Stimulated activated CD8-positive, alpha-beta memory T cell treated with anti-CD3 and anti-CD28 coated beads, Interleukin-12 subunit alpha, Interleukin-12 subunit beta, amount 100 ng/mL, for 24 hours (primary cell): ENCODE results near the gene CGREF1.
A peak's percentile ranks its signal among the peaks of the same experiment; 100 is the strongest.
"Not testable (repeated sequence)": the region's sequence is repeated elsewhere in the genome, so short reads cannot be mapped to it uniquely, and the experiment has no call there.

ENCODE experiments used
- DNase-seq: peaks from one replicate; pipeline ENCODE4 v3.0.0-alpha.2; 2020; ENCODE audit errors: extremely low read depth

The CGREF1 gene

DNA sequence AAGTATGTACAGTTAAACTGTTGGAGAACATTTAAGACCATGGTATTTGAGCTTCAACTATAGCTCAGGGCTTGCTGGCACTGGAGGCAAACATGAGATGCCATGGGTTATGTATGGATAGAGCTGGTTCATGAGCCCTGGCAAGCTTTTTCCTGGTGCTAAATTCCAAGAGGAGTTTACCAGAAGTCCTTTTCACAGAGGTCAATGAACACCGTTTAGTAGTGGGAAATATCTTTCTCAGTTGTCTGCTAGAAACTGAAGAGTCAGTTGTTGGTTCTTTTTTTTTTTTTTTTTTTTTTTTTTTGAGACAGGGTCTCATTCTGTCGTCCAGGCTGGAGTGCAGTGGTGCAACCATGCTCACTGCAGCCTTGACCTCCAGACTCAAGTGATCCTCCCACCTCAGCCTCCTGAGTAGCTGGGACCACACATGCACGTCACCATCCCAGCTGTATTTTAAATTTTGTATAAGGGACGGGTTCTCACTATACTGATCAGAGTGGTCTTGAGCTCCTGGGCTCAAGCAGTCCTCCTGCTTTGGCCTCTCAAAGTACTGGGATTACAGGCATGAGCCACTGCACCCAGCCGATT lies 31.0 kb downstream of the CGREF1 start:
- DNase-seq = no peak

DNA sequence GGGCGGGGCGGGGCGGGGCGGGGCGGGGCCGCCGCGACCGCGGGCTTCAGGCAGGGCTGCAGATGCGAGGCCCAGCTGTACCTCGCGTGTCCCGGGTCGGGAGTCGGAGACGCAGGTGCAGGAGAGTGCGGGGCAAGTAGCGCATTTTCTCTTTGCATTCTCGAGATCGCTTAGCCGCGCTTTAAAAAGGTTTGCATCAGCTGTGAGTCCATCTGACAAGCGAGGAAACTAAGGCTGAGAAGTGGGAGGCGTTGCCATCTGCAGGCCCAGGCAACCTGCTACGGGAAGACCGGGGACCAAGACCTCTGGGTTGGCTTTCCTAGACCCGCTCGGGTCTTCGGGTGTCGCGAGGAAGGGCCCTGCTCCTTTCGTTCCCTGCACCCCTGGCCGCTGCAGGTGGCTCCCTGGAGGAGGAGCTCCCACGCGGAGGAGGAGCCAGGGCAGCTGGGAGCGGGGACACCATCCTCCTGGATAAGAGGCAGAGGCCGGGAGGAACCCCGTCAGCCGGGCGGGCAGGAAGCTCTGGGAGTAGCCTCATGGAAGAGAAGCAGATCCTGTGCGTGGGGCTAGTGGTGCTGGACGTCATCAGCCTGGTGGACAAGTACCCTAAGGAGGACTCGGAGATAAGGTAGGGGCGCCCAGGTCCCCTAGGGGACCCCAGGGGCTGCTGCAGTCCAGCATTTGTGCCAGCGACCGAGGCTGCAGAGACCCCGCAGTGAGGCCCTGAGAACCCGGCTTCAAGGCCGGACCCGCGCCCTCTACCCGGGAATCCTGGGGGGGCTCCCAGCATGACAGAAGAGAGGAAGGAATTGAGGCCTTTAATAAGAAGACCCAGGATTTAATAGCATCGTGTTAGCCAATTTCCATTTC lies 32.0 kb downstream of the CGREF1 start, which contains the start of gene KHK:
Gene KHK (plus strand): TSS at position 49 of the 870 bp plus-strand sequence. CDS start 488 bp downstream, at position 537.
- DNase-seq = no peak

DNA sequence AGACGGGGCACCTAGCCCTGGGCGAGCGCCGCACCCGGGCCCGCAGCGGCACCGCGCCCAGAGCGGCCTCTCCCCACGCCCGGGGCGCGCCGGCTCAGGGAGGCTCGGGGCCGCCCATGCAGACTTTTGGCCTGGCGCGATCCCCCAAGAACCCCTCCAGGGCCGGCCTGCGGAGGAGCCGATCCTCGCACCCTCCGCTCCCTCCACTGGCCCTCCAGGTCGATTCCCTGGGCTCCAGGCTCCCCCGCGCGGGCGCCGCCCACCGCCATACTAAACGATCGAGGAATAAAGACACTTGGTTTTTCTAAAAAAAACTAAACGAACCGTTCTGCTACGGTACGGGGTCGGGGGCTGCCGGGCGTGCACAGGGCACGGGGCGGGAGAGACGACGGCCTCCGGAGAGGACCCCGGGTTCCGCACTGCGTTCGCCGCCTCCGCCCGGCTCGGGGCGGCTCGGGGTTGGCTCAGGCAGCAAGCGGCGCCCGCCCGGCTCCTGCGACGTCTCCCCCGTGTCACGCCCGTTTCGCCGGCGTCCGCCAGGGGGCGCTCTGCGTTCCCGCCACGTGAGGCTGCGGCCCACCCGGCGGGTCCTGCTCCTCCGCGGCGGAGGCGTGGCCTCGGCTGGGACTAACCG lies 32.7 kb downstream of the CGREF1 start:
- peak; percentile 87 for DNase-seq

DNA sequence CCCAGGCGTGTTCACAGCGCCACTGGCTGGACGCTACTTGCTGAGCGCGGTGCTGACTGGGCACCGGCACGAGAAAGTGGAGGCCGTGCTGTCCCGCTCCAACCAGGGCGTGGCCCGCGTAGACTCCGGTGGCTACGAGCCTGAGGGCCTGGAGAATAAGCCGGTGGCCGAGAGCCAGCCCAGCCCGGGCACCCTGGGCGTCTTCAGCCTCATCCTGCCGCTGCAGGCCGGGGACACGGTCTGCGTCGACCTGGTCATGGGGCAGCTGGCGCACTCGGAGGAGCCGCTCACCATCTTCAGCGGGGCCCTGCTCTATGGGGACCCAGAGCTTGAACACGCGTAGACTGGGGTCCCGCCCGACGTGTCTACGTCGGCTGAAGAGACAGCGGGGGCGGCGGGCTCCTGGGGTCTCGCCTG lies 33.2 kb downstream of the CGREF1 start:
- no peak for DNase-seq

DNA sequence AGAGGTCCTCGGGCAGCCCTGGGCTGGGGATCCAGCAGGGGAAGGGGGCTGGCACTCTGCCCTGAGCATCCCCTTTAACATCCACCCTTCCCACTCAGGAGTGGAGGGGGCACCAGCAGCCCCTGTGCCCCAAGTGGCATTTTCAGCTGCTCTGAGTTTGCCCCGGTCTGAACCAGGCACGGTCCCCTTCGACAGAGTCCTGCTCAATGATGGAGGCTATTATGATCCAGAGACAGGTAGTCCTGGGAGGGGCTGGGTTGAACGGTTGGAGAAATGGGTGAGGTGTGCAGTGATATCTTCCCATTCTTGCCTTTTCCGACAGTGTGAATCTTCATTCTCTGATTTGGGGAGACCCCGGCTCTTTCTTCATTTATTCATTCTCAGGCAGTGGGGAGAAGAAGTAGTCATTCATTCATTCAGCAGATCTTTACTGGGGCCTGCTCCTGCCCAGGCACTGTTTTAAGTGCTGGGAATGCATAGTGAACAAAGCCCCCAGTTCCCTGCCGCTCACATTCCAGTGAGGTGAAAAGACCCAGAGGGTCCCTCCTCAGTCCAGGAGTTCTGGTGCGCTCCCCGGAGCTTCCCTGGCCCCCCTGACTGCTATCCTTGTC lies 33.8 kb downstream of the CGREF1 start:
- DNase-seq = no peak

DNA sequence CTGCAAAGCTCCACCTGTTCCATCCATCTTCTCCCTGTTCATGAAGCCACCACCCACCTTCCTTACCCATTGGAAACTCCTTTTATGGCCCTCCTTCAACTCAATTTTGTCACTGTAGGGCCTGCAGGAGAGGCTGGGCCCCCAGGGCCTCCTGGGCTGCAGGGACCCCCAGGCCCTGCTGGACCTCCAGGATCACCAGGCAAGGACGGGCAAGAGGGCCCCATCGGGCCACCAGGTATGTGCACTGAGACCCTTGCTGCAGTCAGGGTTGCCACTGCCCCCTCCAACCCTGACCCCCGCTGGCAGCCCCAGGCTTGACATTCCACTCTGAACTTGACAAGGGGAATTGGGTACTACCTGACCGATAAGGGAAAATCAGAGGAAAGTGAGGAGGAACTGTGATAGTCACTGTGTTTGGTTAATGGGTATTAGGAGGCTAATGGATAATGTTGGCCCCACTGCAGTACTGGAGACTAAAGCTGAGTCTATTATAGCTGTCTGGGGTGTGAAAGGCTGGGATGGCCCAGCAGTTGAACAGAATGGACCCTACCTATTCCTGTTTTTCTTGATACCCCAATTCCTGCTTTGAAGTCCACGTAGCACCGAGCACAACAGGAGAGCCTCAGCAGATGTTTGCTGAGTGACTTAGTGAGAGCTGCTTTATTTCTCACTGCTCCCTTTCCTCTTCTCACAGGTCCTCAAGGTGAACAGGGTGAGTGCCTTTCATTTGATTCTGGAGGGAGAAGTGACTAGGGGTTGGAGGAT lies 34.4 kb downstream of the CGREF1 start:
- no peak for DNase-seq

DNA sequence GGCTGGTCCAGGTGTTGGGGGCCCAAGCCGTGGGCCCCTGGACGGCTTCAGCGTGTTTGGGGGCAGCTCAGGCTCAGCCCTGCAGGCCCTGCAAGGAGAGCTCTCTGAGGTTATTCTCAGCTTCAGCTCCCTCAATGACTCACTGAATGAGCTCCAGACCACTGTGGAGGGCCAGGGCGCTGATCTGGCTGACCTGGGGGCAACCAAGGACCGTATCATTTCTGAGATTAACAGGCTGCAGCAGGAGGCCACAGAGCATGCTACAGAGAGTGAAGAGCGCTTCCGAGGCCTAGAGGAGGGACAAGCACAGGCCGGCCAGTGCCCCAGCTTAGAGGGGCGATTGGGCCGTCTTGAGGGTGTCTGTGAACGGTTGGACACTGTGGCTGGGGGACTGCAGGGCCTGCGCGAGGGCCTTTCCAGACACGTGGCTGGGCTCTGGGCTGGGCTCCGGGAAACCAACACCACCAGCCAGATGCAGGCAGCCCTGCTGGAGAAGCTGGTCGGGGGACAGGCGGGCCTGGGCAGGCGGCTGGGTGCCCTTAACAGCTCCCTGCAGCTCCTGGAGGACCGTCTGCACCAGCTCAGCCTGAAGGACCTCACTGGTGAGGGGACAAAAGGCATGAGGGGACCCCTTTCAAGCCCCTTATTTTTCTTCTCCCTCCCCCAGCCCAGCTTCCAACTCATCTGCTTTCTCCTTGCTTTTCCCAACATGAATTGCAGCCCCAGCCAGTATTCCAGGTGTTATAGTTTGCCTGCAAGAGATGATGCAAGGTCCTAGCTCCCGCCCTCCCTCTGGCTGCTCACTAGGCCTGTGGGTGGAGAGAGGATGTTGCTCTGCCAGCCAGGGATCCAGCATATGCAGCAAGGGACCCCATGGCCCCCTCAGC lies 35.3 kb downstream of the CGREF1 start:
- DNase-seq = no peak

DNA sequence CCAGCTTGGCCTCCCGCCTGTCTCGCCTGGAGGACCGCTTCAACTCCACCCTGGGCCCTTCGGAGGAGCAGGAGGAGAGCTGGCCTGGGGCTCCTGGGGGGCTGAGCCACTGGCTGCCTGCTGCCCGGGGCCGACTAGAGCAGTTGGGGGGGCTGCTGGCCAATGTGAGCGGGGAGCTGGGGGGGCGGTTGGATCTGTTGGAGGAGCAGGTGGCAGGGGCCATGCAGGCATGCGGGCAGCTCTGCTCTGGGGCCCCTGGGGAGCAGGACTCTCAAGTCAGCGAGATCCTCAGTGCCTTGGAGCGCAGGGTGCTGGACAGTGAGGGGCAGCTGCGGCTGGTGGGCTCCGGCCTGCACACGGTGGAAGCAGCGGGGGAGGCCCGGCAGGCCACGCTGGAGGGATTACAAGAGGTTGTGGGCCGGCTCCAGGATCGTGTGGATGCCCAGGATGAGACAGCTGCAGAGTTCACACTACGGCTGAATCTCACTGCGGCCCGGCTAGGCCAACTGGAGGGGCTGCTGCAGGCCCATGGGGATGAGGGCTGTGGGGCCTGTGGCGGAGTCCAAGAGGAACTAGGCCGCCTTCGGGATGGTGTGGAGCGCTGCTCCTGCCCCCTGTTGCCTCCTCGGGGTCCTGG lies 36.0 kb downstream of the CGREF1 start:
- no peak for DNase-seq

DNA sequence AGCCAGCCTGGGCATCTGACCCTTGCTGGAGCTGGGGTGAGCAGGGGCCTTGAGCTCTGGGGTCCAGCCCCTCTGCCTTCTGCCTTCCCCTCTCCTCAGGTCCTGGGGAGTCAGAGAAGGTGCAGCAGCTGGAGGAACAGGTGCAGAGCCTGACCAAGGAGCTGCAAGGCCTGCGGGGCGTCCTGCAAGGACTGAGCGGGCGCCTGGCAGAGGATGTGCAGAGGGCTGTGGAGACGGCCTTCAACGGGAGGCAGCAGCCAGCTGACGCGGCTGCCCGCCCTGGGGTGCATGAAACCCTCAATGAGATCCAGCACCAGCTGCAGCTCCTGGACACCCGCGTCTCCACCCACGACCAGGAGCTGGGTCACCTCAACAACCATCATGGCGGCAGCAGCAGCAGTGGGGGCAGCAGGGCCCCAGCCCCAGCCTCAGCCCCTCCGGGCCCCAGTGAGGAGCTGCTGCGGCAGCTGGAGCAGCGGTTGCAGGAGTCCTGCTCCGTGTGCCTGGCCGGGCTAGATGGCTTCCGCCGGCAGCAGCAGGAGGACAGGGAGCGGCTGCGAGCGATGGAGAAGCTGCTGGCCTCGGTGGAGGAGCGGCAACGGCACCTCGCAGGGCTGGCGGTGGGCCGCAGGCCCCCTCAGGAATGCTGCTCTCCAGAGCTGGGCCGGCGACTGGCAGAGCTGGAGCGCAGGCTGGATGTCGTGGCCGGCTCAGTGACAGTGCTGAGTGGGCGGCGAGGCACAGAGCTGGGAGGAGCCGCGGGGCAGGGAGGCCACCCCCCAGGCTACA lies 36.8 kb downstream of the CGREF1 start:
- no peak for DNase-seq

DNA sequence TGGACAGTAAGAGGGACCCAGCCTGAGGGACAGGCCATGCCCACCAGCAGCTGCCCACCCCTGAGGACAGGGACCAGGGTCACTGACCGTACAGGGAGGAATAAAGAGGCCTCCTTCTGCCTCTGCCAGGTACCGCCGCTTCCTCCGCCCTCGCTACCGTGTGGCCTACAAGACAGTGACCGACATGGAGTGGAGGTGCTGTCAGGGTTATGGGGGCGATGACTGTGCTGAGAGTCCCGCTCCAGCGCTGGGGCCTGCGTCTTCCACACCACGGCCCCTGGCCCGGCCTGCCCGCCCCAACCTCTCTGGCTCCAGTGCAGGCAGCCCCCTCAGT lies 38.4 kb downstream of the CGREF1 start:
- no peak for DNase-seq

DNA sequence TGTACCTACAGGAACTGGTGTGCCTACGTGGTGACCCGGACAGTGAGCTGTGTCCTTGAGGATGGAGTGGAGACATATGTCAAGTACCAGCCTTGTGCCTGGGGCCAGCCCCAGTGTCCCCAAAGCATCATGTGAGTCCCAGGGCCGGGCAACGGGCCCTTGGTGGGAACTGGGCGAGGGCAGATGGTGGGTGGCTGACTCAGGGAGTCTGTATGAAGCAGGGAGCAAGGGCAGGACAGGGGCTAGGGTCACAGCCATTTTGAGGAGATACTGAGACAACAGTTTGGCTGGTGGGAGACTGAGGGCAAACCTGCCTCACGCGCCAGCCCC lies 38.8 kb downstream of the CGREF1 start:
- no peak for DNase-seq

DNA sequence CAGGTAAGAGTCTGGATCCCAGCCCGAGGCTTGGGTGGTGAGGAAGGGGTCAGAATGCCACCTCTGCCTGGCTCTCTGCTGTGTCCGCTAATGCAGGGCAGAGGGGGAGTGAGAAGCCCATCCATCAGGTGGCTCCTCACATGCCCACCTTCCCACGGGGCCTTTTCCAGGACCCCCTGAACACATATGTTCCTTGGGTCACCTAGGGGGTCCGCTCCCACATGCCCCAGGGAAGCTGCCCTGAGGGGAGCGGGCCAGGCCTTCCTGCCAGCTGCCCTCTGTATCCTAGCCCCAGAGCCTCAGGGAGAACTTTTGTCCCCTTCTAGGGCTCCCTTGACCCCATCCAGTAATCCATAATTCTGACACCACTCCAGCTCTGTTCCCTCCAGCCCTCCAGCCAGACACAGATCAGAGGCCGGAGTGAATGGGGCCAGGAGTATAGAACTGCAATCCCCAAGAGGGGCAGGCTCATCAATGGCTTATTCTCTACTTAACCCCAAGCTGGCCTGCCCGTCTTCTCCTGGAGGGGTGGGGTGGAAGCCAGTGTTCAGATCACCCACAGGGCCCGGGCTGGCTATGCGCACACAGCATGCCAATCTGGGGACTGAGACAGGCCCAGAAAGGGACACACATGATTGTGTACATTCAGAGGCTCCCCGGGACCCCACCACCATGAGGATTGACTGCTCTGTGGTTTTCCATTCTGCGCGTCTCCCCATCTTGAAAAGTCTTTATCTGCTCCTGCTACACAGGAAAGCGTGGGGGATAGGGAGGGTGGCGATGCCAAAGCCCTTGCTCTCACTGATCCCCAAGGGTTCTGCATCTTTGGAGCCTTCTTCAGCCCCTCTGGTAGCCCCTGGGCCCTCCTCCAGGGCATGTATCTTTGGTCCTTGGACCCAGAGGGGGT lies 39.4 kb downstream of the CGREF1 start:
- DNase-seq = no peak

DNA sequence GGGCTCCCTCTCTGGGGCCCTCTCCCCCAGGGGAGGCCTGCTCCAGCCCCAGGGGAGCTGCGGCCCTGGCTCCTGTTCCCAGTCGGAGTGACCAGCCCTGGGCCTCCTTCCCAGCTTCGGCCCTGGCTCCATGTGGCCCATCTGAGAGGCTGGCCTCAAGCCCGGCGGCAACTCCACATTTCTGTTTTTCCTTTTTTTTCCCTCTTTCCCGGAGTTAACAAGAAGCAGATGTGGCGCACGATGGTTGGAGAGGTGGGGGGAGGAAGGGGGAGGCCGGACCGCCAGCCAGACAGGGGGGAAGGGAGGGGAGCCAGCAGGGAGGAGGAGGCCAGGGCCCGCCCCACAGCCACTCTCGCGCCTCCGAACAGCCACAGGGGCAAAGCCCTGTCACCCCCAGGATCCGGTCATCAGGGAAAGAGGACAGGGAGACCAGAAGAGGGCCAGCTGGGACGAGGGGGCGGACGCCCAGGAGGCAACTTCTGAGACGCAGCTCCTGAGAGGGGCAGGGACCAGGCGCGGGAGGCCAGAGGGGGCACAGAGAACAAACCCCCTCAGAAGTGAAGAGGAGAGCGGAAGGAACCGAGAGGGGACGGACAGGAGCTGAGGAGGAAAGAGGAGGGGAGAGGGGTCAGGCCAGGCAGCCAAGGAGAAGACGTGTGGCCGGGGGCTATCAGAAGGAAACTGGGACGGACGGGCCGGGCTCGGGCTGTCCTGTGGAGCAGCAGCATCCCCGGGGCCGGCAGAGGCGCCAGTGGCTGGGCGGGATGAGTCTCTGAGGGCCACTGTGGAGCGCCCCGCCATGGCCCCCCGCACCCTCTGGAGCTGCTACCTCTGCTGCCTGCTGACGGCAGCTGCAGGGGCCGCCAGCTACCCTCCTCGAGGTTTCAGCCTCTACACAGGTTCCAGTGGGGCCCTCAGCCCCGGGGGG lies 40.4 kb downstream of the CGREF1 start, which contains the start of gene EMILIN1:
Gene EMILIN1 (plus strand): TSS at position 349 of the 928 bp plus-strand sequence. CDS start 451 bp downstream, at position 800.
- no peak for DNase-seq

DNA sequence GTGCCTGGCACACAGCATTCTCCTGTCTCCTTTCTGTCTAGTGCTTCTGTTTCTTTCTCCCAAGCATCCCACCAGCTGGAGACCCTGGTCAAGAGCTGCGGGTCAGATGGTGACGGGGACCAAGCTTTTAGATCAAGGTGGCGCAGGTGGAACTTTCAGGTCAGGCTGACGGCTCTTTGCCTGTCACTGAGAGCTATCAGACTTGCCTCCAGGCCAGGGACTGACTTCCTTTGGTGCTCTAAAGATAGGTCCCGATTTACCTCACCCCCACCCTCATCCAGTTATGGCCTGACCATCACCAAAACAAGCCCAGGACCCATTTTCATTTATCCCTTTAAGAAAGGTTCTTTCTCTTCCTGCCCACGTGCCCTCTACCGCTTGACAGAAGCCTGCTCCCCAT lies 41.7 kb downstream of the CGREF1 start:
- DNase-seq = no peak

DNA sequence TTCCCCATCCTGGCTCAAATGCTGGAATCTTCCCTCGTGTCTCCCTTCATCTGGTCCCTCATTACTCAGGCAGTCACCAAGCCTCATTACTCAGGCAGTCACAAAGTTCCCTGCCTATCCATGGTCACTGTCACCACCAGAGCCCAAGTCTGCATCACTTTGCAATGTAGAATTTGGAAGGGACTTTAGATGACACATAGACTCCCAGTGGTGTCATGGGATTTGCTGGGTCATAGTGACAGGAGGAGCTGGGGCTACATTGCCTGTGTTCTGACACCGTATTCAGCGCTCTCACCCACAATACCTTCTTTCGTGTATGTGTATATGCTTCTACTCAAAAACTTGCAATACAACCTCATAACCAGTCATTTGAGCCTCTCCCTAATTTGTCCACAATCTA lies 42.6 kb downstream of the CGREF1 start:
- DNase-seq = no peak

DNA sequence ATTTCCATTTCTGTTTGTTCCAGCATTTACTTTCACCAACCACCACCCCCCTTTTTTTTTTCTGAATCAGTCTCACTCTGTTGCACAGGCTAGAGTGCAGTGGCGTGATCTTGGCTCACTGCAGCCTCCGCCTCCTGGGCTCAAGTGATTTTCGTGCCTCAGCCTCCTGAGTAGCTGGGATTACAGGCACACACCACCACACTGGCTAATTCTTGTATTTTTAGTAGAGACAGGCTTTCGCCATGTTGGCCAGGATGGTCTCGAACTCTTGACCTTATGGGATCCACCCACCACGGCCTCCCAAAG lies 43.4 kb downstream of the CGREF1 start:
- not testable (repeated sequence) for DNase-seq

DNA sequence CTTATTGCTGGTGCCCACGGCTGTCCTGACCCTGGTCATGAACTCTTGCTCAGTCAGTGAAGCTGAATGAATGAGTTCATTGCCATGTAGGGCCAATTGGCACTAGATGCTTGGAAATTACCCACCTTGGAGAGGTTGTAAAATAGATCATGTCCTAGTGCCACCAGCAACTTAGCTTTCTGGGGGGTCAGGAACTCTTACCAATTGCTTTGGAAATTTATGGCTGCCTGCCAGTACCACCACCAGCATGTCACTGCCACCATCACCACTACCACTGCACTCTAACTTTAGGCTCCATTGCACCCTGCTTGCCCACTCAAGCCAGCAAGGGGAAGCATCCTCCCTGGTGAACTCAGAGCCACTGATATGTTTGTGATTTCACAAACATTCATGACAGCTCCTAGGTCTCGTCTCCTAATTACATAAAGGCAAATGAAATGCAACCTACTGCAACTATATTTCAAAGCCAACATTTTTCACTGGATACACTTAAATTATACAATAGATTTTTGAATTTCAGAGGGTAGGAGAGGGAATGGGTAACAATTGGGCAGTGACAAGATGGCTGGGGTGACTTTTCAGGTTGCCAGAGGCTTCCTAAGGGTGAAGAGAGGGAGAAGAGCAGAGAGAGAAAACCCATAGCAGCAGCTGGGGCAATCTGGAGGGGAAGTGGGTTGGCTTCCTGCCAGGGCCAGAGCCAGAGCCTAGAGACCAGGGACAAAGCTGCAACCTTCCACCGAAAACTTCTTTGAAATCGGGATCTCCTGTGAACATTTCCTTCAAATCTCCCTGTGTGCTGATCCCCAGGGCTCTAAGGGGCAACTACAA lies 44.0 kb downstream of the CGREF1 start:
- no peak for DNase-seq
